Measurements from ENCODE around the gene SLC6A4.

SLC6A4 gene

DNA sequence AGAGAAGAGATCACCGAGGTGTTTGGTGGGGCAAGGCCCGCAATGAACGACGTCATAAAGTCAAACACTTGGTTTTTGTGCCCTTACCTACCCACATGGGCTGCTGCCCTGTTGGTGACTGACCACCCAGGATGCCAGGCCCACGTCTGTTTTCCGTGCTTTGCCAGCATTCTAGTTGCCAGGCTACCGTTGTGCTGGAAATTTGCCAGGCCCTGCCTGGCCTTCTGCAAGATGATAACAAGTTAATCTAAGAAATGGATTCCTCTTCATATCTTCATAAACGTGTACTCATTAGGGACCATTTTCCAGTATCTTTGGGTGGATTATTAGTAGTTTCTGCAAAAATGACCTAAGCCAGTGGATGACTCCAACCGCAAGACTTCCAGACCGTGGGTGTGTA is 35.4 kb downstream of the SLC6A4 start:
- DNase-seq (ENCODE audit: insufficient read length, low spot score) (no peak), FAIRE-seq (no peak)
- TF ChIP-seq CTCF (IDR thresholded peaks at IDR 0.05; ENCODE audit: insufficient read depth, missing control alignments), result no peak

GRCh38 chr17:30199600-30199999 is 35.9 kb downstream of the SLC6A4 start:
- no peak for DNase-seq (ENCODE audit: insufficient read length, low spot score)
- FAIRE-seq, result no peak

GRCh38 chr17:30197416-30197815 is 38.1 kb downstream of the SLC6A4 start:
- FAIRE-seq (no peak), DNase-seq (ENCODE audit: insufficient read length, low spot score) (no peak)
- no peak for TF ChIP-seq CTCF (IDR thresholded peaks at IDR 0.05; ENCODE audit: insufficient read depth, missing control alignments)

More at GRCh38 chr17:30199600-30199999, 35.9 kb downstream of the SLC6A4 start:
- no peak for TF ChIP-seq CTCF (IDR thresholded peaks at IDR 0.05; ENCODE audit: insufficient read depth, missing control alignments)

DNA sequence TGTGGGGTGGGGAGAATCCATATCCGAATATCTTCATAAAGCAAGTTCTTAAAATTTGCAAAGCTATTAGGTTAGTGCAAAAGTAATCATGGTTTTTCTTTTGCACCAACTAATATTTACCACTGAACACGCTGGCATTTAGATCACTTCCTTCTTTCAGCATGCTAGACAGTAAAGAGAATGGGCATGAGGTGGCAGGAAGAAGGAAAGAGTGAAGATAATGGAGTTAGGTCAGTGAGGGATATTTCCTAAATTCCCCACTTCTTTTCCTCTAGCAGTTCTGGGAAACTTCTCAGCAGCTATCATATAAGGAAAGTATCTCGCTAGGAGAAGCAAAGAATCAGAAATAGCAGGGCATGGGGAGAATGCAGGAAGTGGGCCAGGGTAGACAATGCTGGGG is 39.0 kb downstream of the SLC6A4 start:
- DNase-seq (ENCODE audit: insufficient read length, low spot score), result no peak
- TF ChIP-seq CTCF (IDR thresholded peaks at IDR 0.05; ENCODE audit: insufficient read depth, missing control alignments), result no peak
- no peak for FAIRE-seq

GRCh38 chr17:30191072-30191471 is 44.4 kb downstream of the SLC6A4 start:
- FAIRE-seq (no peak), DNase-seq (ENCODE audit: insufficient read length, low spot score) (no peak)
- no peak for TF ChIP-seq CTCF (IDR thresholded peaks at IDR 0.05; ENCODE audit: insufficient read depth, missing control alignments)

GRCh38 chr17:30188211-30188939 is 47.1 kb downstream of the SLC6A4 start:
- FAIRE-seq (no peak), DNase-seq (ENCODE audit: insufficient read length, low spot score) (no peak)
- TF ChIP-seq CTCF (IDR thresholded peaks at IDR 0.05; ENCODE audit: insufficient read depth, missing control alignments), result no peak

GRCh38 chr17:30187573-30187972 is 47.9 kb downstream of the SLC6A4 start:
- FAIRE-seq (no peak), DNase-seq (ENCODE audit: insufficient read length, low spot score) (no peak)
- no peak for TF ChIP-seq CTCF (IDR thresholded peaks at IDR 0.05; ENCODE audit: insufficient read depth, missing control alignments)

All from D721Med (cell line).